H9 (cell line): Measurements from ENCODE around the gene P4HA2. TPM values are rescaled to one million over a fixed set of nuclear protein-coding genes. Genes with fewer than 3 reads are reported as not detected.

Experiments used
- DNase-seq: peaks from one replicate; pipeline ENCODE4 v3.0.0-alpha.2; 2017
- H2AFZ ChIP-seq: one replicate; pipeline ENCODE4 v1.6.1; 2013; ENCODE audit warnings: mild to moderate bottlenecking, low read length, control low read depth, moderate library complexity
- H2AK5ac ChIP-seq: 2 replicates; pipeline ENCODE4 v1.6.1; 2013; ENCODE audit warnings: low read length, control low read depth, mixed read lengths; ENCODE audit not compliant: insufficient read length
- H2BK120ac ChIP-seq: one replicate; pipeline ENCODE4 v1.6.1; 2013; ENCODE audit warnings: low read depth, mild to moderate bottlenecking, low read length, control low read depth, inconsistent platforms; ENCODE audit not compliant: poor library complexity, severe bottlenecking
- H2BK12ac ChIP-seq: 2 replicates; pipeline ENCODE4 v1.6.1; 2013; ENCODE audit warnings: low read length, control low read depth, mixed read lengths, low read depth; ENCODE audit not compliant: insufficient read length
- H2BK15ac ChIP-seq: 2 replicates; pipeline ENCODE4 v1.6.1; 2013; ENCODE audit warnings: low read depth, low read length, control low read depth
- H2BK20ac ChIP-seq: one replicate; pipeline ENCODE4 v1.6.1; 2013; ENCODE audit warnings: low read depth, mild to moderate bottlenecking, low read length, control low read depth, inconsistent platforms; ENCODE audit not compliant: poor library complexity, severe bottlenecking
- H2BK5ac ChIP-seq: 2 replicates; pipeline ENCODE4 v1.6.1; 2013; ENCODE audit warnings: low read length, control low read depth, mixed read lengths; ENCODE audit not compliant: insufficient read length
- H3K14ac ChIP-seq: 2 replicates; pipeline ENCODE4 v1.6.1; 2013; ENCODE audit warnings: low read length, control low read depth; ENCODE audit not compliant: insufficient read depth
- H3K18ac ChIP-seq: 2 replicates; pipeline ENCODE4 v1.6.1; 2013; ENCODE audit warnings: low read depth, mild to moderate bottlenecking, mixed read lengths, low read length, control low read depth; ENCODE audit not compliant: insufficient read length
- H3K23ac ChIP-seq: 2 replicates; pipeline ENCODE4 v1.6.1; 2013; ENCODE audit warnings: low read length, control low read depth, mixed read lengths, low read depth; ENCODE audit not compliant: insufficient read length
- H3K23me2 ChIP-seq: 2 replicates; pipeline ENCODE4 v1.6.1; 2013; ENCODE audit warnings: low read depth, mild to moderate bottlenecking, mixed read lengths, low read length, control low read depth; ENCODE audit not compliant: insufficient read length, poor library complexity, severe bottlenecking
- H3K27ac ChIP-seq: 2 replicates; pipeline ENCODE4 v1.5.1; 2013; ENCODE audit warnings: low read length, control low read depth, mixed read lengths, low read depth; ENCODE audit not compliant: insufficient read length
- H3K27me3 ChIP-seq: 2 replicates; pipeline ENCODE4 v1.6.1; 2013; ENCODE audit warnings: low read length, control low read depth, inconsistent platforms; ENCODE audit not compliant: insufficient read depth
- H3K4ac ChIP-seq: 2 replicates; pipeline ENCODE4 v1.6.1; 2013; ENCODE audit warnings: low read depth, mild to moderate bottlenecking, control low read depth, inconsistent platforms, low read length, moderate library complexity
- H3K4me1 ChIP-seq: 2 replicates; pipeline ENCODE4 v1.6.1; 2013; ENCODE audit warnings: low read length, control low read depth, inconsistent platforms; ENCODE audit not compliant: insufficient read depth
- H3K4me2 ChIP-seq: 2 replicates; pipeline ENCODE4 v1.6.1; 2013; ENCODE audit warnings: low read length, control low read depth, mixed read lengths; ENCODE audit not compliant: insufficient read length, insufficient read depth
- H3K56ac ChIP-seq: 2 replicates; pipeline ENCODE4 v1.6.1; 2013; ENCODE audit warnings: low read depth, mild to moderate bottlenecking, mixed read lengths, low read length, control low read depth; ENCODE audit not compliant: insufficient read length
- H3K79me1 ChIP-seq: 2 replicates; pipeline ENCODE4 v1.6.1; 2013; ENCODE audit warnings: low read depth, mild to moderate bottlenecking, moderate library complexity, low read length, control low read depth, inconsistent platforms; ENCODE audit not compliant: insufficient read depth, poor library complexity, severe bottlenecking
- H3K79me2 ChIP-seq: 2 replicates; pipeline ENCODE4 v1.6.1; 2013; ENCODE audit warnings: low read length, control low read depth, inconsistent platforms; ENCODE audit not compliant: insufficient read depth
- H3K9ac ChIP-seq: 2 replicates; pipeline ENCODE4 v1.6.1; 2013; ENCODE audit warnings: low read length, control low read depth, mixed read lengths; ENCODE audit not compliant: insufficient read length; ENCODE audit errors: extremely low read depth
- H3K9me3 ChIP-seq: one replicate; pipeline ENCODE4 v1.6.1; 2013; ENCODE audit warnings: low read depth, low read length, inconsistent platforms; ENCODE audit not compliant: control insufficient read depth
- H3T11ph ChIP-seq: one replicate; pipeline ENCODE4 v1.6.1; 2013; ENCODE audit warnings: mild to moderate bottlenecking, low read length, control low read depth, inconsistent platforms
- H4K20me1 ChIP-seq: one replicate; pipeline ENCODE4 v1.6.1; 2013; ENCODE audit not compliant: control insufficient read depth, insufficient read length, insufficient read depth
- H4K5ac ChIP-seq: 2 replicates; pipeline ENCODE4 v1.6.1; 2013; ENCODE audit warnings: low read depth, mild to moderate bottlenecking, mixed read lengths, low read length, control low read depth; ENCODE audit not compliant: insufficient read length
- H4K8ac ChIP-seq: replicated peaks from 2 replicates; pipeline ENCODE4 v1.6.1; 2013; ENCODE audit warnings: low read length, control low read depth, mixed read lengths, low read depth; ENCODE audit not compliant: insufficient read length
- H4K91ac ChIP-seq: 2 replicates; pipeline ENCODE4 v1.6.1; 2013; ENCODE audit warnings: low read depth, mild to moderate bottlenecking, moderate library complexity, mixed read lengths, low read length, control low read depth; ENCODE audit not compliant: insufficient read length
- H3K27ac Mint-ChIP-seq, 3 experiments: 2 replicates in 2 of 3; 3 replicates in 1 of 3; pipeline ENCODE4 v1.8.0; 2020 to 2021; ENCODE audit warnings: mixed read lengths in 3 of 3, mild to moderate bottlenecking in 1 of 3, moderate library complexity in 1 of 3
- H3K27me3 Mint-ChIP-seq: 2 replicates; pipeline ENCODE4 v1.8.0; 2021; ENCODE audit warnings: low read depth, mild to moderate bottlenecking, moderate library complexity, mixed read lengths
- H3K36me3 Mint-ChIP-seq, 3 experiments: 2 replicates in 2 of 3; 3 replicates in 1 of 3; pipeline ENCODE4 v1.8.0; 2020 to 2021; ENCODE audit warnings: low read depth in 3 of 3, mixed read lengths in 3 of 3; ENCODE audit not compliant: insufficient read depth in 1 of 3
- H3K4me1 Mint-ChIP-seq, 2 experiments: 2 replicates each; pipeline ENCODE4 v1.8.0; 2020; ENCODE audit warnings: mixed read lengths in 2 of 2
- H3K4me3 Mint-ChIP-seq, 2 experiments: 2 replicates in 1 of 2; 3 replicates in 1 of 2; pipeline ENCODE4 v1.8.0; 2020 to 2021; ENCODE audit warnings: mild to moderate bottlenecking in 2 of 2, mixed read lengths in 2 of 2, moderate library complexity in 1 of 2
- H3K9me3 Mint-ChIP-seq, 2 experiments: 2 replicates in 1 of 2; 3 replicates in 1 of 2; pipeline ENCODE4 v1.8.0; 2020; ENCODE audit warnings: mild to moderate bottlenecking in 2 of 2, mixed read lengths in 2 of 2, moderate library complexity in 1 of 2
- CTCF ChIP-seq: fragments of 200-600 bp; sonication (generic); conservative IDR thresholded peaks from 3 replicates; pipeline ENCODE4 v1.8.0; 2021; ENCODE audit warnings: antibody characterized with exemption, mild to moderate bottlenecking
- WGBS: extraction: QIAGEN DNeasy Blood & Tissue Kit; methylation state at CpG from one replicate; pipeline ENCODE4 v1.1.7; 2013; ENCODE audit warnings: missing lambda C conversion rate, low lambda C conversion rate, mixed read lengths; ENCODE audit not compliant: insufficient read length; ENCODE audit errors: extremely low coverage; 5-methylcytosine and 5-hydroxymethylcytosine counted together
- total RNA-seq: library from RNA; stranded (reverse); gene quantifications from 2 replicates; pipeline ENCODE4 v1.2.1, GENCODE V29; 2021

P4HA2 gene
- total RNA-seq, 1 experiment from 2014 or later = 15.3 TPM

DNA sequence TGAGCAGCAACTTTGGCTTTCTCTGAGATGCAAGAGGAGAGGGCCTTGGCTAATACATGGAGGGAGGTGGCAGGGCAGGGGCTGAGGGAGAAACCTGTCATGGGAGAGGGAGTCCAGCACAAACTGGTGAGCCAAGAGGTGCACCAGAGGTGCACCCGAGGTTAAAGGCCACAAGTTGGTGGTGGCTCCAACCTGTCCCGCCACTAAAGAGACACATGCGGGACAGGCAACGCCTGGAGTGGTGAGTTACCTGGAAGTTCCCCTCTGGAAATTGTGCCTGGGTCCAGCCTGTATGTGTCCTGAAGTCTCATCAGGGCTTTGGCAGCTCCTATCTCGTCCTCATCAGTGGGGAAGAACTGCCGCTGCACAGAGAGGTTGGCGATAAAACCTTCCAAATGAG, 14.0 kb downstream of the P4HA2 start:
- H4K8ac ChIP-seq = no peak overlapping the region
- H2BK120ac ChIP-seq = no peak overlapping the region
- no peak overlapping the region for H2BK5ac ChIP-seq
- Mint-ChIP-seq H3K27me3 (no peaks in the 10 kb centered on the region), H3K36me3 (peaks cover 0 to 12% (median 5%) of the 10 kb centered on the region in 3 experiments; a peak in 3 of 7 replicates), H3K4me1 (no peaks in the 10 kb centered on the region), H3K9me3 (peaks cover 0 to 2% of the 10 kb centered on the region in 2 experiments; a peak in 1 of 5 replicates), H3K4me3 (no peak overlapping the region), H3K27ac (no peak overlapping the region)
- no peaks in the 10 kb centered on the region for H3K23me2 ChIP-seq
- H3K56ac ChIP-seq = no peak overlapping the region
- H3K79me2 ChIP-seq = no peaks in the 10 kb centered on the region
- DNase-seq = no peak
- no peaks in the 10 kb centered on the region for H3K79me1 ChIP-seq
- no peak overlapping the region for H2AFZ ChIP-seq
- no peak overlapping the region for H3K4ac ChIP-seq
- no peak overlapping the region for H3K27ac ChIP-seq
- no peak overlapping the region for H3K14ac ChIP-seq
- no peak overlapping the region for H2BK12ac ChIP-seq
- H2BK20ac ChIP-seq = no peak overlapping the region
- no peaks in the 10 kb centered on the region for H3K27me3 ChIP-seq
- no peak overlapping the region for H3K4me2 ChIP-seq
- no peak overlapping the region for H3T11ph ChIP-seq
- no peak overlapping the region for H2AK5ac ChIP-seq
- no CpG with 5 or more reads among the region's 7 CpGs for WGBS
- H3K9me3 ChIP-seq = no peaks in the 10 kb centered on the region
- H3K18ac ChIP-seq = no peak overlapping the region
- no peak overlapping the region for H2BK15ac ChIP-seq
- no peaks in the 10 kb centered on the region for H4K20me1 ChIP-seq
- H3K23ac ChIP-seq = no peak overlapping the region
- no peak for TF ChIP-seq CTCF
- H4K5ac ChIP-seq = no peak overlapping the region
- no peak overlapping the region for H3K9ac ChIP-seq
- H3K4me1 ChIP-seq = no peaks in the 10 kb centered on the region
- no peak overlapping the region for H4K91ac ChIP-seq
